ENCODE measurements around the gene GORASP1.
A peak's percentile ranks its signal among the peaks of the same experiment; 100 is the strongest.

Gene GORASP1

GRCh38 chr3:39107388-39108199 lies at the start of gene GORASP1, which contains the start of gene TTC21A:
Gene GORASP1 (minus strand): TSS chr3:39107627. CDS start chr3:39107541, 86 bp downstream.
Gene TTC21A (plus strand): TSS chr3:39107680. CDS start chr3:39107838, 158 bp downstream.
- DNase-seq = peak; percentile 15

- DNase-seq = no peak
Observed at GRCh38 chr3:39156421-39156820, 49.0 kb upstream of the GORASP1 start.

DNA sequence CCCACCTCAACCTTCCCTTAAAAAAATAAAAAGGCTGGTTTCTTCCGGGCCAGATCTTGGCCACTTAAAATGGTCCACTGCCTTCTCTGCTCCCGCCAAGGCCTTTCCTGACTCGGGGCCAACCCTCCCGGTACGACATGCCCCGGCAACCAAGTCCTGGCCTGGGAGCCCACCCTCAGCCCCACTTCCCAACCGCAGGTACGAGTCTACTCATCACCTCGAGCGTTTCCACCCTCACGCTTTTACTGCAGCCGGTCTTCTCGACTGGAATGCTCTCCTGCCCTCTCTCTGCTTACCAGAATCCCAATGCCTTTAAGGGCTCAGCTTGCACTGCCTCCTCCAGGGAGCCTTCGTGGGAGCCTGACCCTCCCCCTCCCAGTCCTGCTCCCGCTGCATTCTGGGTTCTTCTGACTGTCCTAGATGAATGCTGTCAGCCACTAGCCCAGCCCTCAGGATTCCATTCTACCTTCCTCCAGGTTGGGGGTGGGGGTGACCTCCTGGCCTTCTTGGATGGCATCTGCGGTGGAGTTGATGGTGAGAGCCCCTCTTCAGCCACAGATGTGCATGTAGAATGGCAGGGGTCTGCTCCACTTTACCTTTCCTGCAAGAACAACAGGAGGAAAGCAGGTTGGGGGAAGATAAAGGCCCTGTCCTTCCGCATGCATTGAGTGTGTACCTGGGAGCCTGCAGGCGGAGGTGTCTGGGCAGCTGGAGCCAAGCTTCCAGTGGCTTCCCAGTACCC lies 47.0 kb upstream of the GORASP1 start:
- no peak for DNase-seq

- DNase-seq = no peak
Observed at GRCh38 chr3:39153977-39154279, 46.5 kb upstream of the GORASP1 start.

DNA sequence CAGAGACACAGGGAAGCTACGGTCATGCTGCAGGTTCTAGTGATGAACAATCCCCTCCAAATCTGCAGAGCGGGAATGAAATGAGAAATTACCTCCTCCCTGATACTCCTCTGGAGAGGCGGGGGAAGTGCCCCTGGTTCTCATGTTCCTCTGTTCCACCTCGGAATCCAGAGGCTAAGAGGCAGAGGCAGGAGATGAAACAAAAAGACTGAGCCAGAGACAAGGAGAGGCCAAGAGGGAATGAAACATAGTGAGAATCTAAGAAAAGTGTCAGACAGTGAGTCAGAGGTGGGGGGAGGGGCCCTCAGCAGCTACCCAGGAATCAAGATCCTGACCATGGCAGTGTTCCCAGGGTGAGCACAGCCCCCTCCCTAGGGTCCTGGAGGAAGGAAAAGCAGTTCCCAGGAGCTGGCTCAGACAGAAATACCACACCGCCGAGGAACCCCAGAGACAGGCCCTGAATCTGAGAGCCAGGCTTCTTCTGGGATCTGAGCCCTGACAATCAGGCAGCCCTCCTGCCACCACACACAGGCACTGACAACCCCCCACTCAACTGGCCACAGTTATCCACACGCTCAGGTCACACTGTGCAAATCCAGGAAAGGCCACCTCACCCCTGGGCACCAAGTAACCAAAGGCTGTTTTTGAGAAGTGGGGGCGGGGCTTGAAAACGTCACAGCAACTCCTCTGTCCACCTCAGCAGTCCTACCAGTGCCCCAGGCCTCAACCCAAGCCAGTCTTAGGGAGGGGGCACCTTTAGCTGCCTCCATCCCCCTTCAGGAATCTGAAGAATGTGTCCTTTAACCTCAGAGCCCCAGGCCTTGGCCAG lies 43.6 kb upstream of the GORASP1 start:
- DNase-seq = no peak

GRCh38 chr3:39150148-39150802 lies 42.8 kb upstream of the GORASP1 start:
- no peak for DNase-seq

- DNase-seq = no peak
Observed at GRCh38 chr3:39149498-39150147, 42.2 kb upstream of the GORASP1 start.

DNA sequence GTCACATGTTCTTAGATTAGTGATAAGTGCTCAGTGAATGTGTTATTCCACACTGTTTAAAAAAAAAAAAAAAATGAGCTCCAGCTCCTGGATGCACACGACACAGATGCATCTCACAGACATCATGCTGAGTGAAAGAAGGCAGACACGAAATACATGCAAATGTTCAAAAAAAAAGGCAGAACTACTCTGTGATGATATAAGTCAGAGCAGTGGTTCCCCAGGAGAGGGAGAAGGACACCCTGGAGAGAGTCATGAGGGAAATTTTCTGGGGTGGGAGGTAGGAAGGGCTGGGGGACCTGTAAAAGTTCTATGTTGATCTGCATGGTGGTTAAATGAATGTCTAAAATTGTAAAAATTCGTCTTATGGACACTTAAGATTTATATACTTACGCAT lies 41.6 kb upstream of the GORASP1 start:
- no peak for DNase-seq

- DNase-seq = no peak
Observed at GRCh38 chr3:39148435-39149058, 41.1 kb upstream of the GORASP1 start.

DNA sequence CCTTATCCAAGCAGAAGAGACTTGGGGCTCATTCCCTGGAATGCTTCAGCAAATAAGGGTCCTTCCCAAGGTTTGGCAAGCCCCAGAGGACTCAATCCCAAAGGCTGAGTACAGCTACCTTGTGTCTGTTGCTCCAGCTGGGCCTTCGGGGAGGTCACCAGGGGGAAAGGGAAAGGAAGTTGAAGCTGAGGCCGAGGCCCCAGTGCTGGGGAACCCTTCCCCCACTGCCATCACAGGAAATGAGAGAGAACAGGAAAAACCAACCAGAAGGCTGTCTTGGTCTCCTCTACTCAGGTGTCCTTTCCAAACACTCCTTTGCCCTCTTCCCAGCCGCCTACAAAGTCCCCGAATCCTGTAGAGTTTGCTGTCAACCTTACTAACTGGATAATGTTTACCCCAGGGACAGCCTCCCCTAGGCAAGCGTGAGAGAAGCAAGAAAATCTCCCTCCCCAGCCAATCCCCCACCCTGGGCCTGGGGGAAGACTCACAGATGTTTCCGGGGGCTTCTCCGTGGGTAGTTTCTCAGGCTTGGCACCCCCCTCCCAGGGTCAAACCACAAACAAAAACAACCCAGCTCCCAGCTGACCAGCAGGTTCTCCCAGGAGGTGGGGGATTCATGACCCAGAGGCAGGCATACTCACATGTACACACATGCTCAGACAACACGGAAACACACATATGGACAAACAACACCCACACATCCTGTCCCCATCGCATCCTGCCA lies 40.4 kb upstream of the GORASP1 start:
- no peak for DNase-seq

- peak; percentile 31 for DNase-seq
Observed at GRCh38 chr3:39146611-39147591, 39.5 kb upstream of the GORASP1 start.

DNA sequence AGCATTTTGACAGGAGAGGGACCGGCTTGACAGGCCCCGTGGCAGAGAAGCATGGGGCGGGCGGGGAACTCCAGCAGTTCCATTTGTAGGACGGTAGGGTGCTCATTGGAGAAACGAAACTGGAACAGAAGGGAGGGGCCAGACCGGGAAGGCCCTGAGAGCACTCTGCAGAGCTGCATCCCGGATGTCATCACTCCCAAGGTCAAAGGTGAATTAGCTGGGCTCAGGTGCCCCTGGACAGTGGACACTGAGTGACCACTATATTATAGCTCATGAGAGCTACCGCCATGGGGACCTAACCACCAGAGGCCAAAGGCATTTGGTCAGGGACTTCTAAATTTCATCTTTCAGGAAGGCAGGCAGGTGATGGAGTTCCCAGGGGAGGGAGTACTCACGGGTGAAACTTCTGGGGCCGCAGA lies 38.7 kb upstream of the GORASP1 start:
- no peak for DNase-seq

DNA sequence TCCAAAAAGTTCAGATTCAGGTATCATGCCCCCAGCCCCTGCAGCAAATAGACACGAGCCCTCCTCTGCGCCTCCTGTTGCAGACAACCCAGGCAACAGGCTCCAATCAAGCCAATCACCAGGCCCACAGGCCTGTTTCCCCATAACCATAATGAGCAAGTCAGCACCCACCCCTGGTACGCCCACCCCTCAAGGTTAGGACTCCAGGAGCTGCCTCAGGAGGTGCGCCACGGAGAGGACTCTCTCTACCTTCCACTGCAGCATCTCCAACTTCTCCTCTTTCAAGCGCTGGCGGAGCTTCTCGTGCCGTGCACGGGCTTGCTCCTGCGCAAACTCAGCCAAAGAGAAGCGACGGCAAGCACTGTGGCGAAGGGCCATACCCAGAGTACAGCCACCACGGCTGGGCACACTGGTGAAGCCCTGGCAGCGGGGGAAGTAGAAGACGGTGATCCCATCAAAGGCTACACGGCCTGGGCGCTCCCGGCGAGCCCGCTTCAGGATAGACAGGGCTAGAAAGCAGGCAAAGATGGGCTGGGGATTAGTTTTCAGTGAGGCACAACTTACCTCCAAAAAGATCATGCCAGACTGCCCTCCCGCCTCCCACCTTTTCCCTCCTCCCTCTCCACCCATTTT lies 37.4 kb upstream of the GORASP1 start:
- no peak for DNase-seq

DNA sequence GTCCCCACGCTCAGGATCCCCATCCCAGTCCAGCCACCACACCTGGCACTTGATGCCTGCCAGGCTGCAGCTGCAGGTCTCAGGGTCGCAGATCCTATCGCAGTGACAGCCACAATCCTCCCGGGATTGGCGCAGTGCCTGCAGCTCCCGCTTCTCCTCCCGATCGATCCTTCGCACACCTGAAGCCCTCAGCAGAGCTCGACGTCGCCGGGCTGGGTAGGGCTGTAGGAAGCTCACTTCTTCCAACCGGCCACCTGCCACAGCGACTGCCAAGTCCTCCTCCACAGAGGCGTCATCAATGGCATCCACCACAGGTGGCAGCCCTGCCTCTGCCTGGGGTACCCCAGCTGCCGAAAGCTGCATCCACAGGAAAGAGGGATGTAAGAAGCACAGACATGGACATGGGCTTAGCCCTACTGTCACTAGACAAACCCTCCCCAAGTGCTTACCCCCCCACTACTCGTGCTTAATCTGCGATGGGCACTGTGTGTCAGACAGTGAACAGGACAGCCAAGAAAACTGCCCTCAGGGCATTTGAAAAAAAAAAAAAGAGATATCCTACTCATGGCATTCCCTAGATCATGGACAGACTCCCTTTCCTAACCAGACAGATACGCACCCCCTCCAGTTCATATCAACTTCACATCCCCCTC lies 36.8 kb upstream of the GORASP1 start:
- DNase-seq = no peak

GRCh38 chr3:39143051-39143885 lies 35.8 kb upstream of the GORASP1 start:
- no peak for DNase-seq

GRCh38 chr3:39142067-39142466 lies 34.6 kb upstream of the GORASP1 start:
- DNase-seq = no peak

- DNase-seq = no peak
Observed at GRCh38 chr3:39141171-39141995, 34.0 kb upstream of the GORASP1 start.

Measured in NCI-H2227 treated with DMSO at 0.1 percent for 48 hours (cell line).